SH-SY5Y (cell line): ENCODE data around the gene RNF111.

Source experiments
- GATA2 ChIP-seq: IDR thresholded peaks from 2 replicates; pipeline ENCODE4 v1.6.1; 2011; ENCODE audit warnings: mild to moderate bottlenecking, low read depth, low read length
- GATA3 ChIP-seq: IDR thresholded peaks from 2 replicates; pipeline ENCODE4 v1.6.1; 2011; ENCODE audit warnings: low read depth, mild to moderate bottlenecking, low read length, moderate library complexity

DNA sequence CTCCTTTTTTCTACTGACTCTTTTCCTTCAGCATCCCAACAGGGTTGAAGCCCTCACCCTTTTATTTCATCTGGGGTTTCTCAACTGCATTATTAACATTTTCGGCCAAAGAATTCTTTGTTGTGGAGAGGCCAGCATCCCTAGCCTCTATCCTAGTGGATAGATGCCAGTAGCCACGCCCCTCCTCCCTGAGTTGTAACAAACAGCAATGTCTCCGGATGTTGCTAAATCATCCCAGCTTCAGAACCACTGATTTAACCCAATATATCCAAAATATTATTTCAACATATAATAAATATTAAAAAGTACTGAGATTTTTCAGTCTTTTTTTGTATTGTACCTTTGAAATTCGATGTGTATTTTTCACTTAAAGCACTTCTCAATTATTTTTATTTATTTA, 2.0 kb upstream of the RNF111 start:
- TF ChIP-seq GATA2 = no peak
- TF ChIP-seq GATA3 = no peak
